HS-5 (cell line): ENCODE data around the gene KRTAP4-6.
"Not testable (repeated sequence)": the region's sequence is repeated elsewhere in the genome, so short reads cannot be mapped to it uniquely, and the experiment has no call there.

Experiments used
- DNase-seq: peaks from one replicate; pipeline ENCODE4 v3.0.0-alpha.2; 2012; ENCODE audit warnings: low read depth

The KRTAP4-6 gene

GRCh38 chr17:41107941-41108450 lies 32.3 kb downstream of the KRTAP4-6 start:
- DNase-seq, result no peak

GRCh38 chr17:41105347-41105746 lies 35.0 kb downstream of the KRTAP4-6 start, which contains the start of gene KRTAP4-9:
Gene KRTAP4-9, plus strand, starts transcription at chr17:41105389. Its CDS starts 0 bp downstream, at chr17:41105389.
- DNase-seq, result not testable (repeated sequence)

- DNase-seq, result not testable (repeated sequence)
These were observed 35.8 kb downstream of the KRTAP4-6 start for GRCh38 chr17:41104386-41105038.

- DNase-seq, result no peak
These were observed 36.4 kb downstream of the KRTAP4-6 start for GRCh38 chr17:41103896-41104295.

GRCh38 chr17:41101586-41102259 lies 38.6 kb downstream of the KRTAP4-6 start, which contains the start of gene KRTAP4-16:
Gene KRTAP4-16, minus strand, starts transcription at chr17:41102209. Its CDS starts 0 bp downstream, at chr17:41102209.
- DNase-seq, result no peak

- peak; percentile 79 for DNase-seq
These were observed 40.5 kb downstream of the KRTAP4-6 start for GRCh38 chr17:41099682-41100480.

- DNase-seq, result no peak
These were observed 41.9 kb downstream of the KRTAP4-6 start for GRCh38 chr17:41098481-41098880.

- no peak for DNase-seq
These were observed 42.3 kb downstream of the KRTAP4-6 start, which contains the start of gene KRTAP4-8 for GRCh38 chr17:41098042-41098441. Gene KRTAP4-8, minus strand, starts transcription at chr17:41098142. Its CDS starts 58 bp downstream, at chr17:41098084.

GRCh38 chr17:41096055-41096454 lies 44.3 kb downstream of the KRTAP4-6 start:
- no peak for DNase-seq
